ENCODE data around the gene CDH4.

GRCh38 chr20:61230166-61230565 lies 21.9 kb upstream of the CDH4 start:
- TF ChIP-seq CTCF (IDR thresholded peaks at IDR 0.05) (no peak), SIN3A (IDR thresholded peaks at IDR 0.05; ENCODE audit: borderline replicate concordance, insufficient read depth, low read depth, low read length) (no peak), POLR2AphosphoS5 (IDR thresholded peaks at IDR 0.05; ENCODE audit: low read depth, low read length) (no peak), REST (IDR thresholded peaks at IDR 0.05; ENCODE audit: insufficient read depth in 1 of 2, low read depth in 2 of 2, low read length in 1 of 2) (no peak), TCF7L2 (IDR thresholded peaks at IDR 0.05; ENCODE audit: low read depth, low read length) (no peak)
